Measurements from ENCODE around the gene FIGNL1.

The FIGNL1 gene

DNA sequence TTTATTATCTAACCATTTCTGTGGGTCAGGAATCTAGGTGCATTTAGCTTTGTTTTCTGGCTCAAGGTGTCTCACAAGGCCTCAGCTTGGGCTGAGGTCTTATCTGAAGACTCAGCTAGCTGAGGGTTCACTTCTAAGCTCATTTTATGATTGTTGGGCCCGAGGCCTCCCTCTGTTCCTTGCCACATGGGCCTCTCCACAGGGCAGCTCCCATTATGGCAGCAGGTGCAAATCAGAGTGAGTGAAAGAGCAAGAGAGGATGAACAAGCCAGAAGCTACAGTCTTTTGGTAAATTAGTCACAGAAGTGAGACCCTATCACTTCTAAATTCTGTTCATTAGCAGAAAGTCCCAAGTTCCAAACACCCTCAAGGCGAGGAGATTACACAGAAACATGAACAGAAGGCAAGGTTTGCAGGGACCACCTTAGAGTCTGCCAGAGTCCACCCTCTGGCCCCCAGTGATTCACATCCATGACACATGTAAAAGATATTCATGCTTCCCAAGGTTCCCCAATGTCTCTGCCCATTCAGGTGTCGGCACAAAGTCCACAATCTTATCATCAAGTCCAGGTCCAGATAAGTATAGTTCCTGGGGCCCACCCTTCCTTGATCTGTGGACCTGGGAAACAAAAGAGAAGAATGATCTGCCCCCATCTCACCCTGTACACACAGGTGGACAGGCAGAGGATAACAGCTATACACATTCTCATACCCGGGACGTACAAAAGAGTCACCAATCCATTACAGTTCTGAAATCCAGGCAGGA lies 23.7 kb downstream of the FIGNL1 start:
- no peak for DNase-seq

DNA sequence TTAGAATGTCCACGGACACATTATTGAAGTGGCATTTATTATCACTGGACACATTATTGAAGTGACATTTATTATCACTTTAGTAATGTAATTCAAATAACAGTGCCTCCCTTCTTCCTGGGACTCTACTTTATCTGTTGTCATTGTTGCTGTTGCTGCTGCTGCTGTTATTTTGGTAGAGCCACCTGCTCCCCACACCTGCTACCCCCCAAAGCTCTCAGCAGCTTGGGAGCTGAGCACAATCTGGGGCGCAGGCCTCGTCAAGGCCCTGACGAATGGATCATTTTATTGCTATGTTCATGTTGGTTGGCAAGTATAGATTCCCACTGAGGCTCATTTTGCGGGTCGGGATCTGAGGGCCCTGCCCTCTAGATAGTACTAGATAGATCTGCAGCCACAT lies 24.8 kb downstream of the FIGNL1 start:
- no peak for DNase-seq

- DNase-seq: no peak
These were observed 26.3 kb downstream of the FIGNL1 start for GRCh38 chr7:50423860-50424259.

DNA sequence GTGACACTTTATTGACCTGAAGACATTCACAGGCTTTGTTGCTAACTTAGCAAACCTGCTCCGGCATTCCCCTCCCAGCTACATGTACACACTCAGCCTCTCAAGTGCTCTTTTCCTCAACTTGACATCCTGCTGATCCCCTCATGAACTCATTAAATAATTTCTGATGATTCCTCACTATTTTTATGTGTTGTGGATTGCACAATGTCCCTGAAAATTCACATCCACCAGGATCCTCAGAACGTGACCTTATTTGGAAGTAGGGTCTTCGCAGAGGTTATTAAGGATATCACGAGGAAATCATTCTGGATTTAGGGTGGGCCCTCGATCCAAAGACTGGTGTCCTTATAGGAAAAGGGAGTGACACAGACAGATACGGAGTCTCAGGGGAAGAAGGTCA lies 27.3 kb downstream of the FIGNL1 start:
- DNase-seq: no peak

GRCh38 chr7:50421043-50421442 lies 29.1 kb downstream of the FIGNL1 start:
- no peak for DNase-seq

- no peak for DNase-seq
These were observed 31.4 kb downstream of the FIGNL1 start for GRCh38 chr7:50418526-50419290.

GRCh38 chr7:50418086-50418515 lies 32.0 kb downstream of the FIGNL1 start:
- DNase-seq: peak; percentile 77

DNA sequence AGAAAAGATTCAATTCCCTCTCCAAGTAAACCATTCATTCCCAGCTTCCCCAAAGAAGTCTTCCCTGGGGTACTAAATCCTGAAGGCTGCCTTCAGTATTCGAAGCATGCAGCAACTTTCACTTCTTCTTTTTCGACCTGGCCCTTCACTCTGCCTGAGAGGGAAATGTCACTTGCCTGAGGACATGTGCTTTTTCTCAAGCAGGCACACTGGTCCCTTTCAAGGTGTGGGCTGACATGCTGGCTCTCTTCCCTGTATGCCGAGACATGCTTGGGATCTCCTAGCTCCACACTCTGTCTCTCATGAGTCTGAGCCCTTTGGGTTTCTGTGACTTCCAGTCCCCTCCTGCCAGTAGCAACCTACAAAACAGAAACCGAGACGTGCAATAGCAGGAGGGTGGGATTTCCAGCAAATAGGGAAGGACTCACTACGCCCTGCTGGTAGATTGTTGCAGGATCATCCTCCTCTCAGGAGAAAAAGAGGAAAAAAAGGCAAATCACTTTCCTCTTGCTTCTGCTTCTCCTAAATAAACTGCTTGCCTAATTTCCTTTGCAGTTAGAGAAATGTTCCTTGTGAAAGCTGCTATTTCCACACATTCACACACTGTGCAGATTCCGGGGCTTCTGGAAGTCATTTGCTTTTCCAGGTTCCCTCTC lies 33.5 kb downstream of the FIGNL1 start:
- no peak for DNase-seq

- no peak for DNase-seq
These were observed 34.2 kb downstream of the FIGNL1 start for GRCh38 chr7:50415844-50416364.

DNA sequence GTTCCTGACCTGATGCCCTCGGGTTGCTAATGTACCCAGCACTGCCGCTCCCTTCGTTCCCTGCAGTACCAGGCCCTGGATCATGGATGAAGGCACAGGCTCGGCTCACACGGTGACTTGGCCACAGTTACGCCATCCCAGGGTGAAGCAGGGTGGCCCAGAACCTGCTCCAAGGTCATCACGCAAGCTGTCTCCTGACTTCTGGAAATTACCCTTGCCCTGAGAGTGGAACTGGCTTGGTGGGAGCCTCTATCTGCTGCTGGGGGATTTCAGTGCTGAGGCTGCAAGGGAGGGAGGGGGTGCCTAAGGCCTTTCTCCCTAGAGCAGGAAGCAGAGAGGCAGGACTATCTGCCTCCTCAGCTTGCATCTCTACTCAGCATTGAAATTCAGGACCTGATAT lies 36.6 kb downstream of the FIGNL1 start:
- DNase-seq: no peak

- DNase-seq: no peak
These were observed 37.2 kb downstream of the FIGNL1 start for GRCh38 chr7:50412973-50413372.

DNA sequence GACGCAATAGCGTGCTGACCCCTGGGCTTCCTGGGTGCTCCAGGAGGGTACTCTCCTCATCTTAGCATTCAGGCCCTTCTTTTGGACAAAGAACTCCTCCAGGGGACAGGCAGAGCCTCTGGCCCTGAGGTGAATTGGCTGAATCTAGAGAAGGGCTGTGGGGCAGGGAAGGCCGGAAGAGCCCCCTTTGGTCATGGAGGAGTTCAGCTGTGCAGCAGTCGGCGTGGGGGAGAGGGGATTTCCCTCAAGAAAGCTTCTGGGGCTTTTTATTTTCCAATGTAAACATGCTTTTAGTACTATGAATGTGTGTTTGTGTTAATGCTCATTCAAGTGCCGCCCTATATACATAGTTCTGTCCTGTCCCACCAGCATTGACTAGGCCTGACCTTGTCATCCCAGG lies 38.8 kb downstream of the FIGNL1 start:
- DNase-seq: no peak

DNA sequence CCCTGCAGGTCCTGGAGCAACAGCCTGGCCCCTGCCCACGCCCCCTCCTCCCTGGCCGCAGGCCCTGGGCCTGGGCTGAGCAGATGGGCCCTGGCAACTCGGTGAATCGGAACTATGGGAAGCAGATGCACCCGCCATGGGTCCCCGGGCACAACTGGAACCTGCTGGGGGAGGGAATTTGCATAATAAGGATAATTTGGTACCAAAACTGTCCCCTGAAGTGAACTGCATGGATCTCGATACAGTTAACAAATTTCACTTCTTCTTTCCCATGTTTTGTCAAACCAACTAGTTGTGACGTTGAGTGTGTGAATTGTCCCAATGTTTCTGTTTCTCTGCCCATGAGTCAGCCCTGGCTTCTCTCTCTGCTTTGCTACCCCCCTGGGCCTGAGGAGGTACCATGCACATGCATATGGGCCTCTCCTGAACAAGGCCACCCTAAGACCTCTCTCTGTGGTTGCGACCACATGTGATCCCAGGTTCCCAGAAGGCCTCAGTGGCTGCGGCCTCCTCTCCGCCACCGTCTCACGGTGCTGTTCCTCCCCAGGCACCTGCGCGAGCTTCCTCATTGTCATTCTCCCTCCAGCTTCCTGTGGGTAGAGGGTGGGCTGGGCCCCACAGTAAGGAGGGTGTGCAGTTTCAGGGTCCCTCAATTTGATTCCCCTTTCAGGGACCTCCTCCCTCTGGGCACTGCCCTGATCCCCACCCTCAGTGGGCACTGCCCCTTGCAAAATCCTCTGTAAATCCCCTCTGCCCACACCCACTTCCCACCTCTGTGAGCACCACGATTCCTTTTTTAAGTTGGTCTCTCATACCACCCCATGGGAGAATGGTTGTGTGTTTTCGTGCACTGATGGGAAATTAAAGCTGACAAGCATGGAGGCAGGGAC lies 40.0 kb downstream of the FIGNL1 start:
- no peak for DNase-seq

- no peak for DNase-seq
These were observed 43.2 kb downstream of the FIGNL1 start for GRCh38 chr7:50406935-50407334.

- no peak for DNase-seq
These were observed 44.9 kb downstream of the FIGNL1 start for GRCh38 chr7:50405221-50405620.

DNA sequence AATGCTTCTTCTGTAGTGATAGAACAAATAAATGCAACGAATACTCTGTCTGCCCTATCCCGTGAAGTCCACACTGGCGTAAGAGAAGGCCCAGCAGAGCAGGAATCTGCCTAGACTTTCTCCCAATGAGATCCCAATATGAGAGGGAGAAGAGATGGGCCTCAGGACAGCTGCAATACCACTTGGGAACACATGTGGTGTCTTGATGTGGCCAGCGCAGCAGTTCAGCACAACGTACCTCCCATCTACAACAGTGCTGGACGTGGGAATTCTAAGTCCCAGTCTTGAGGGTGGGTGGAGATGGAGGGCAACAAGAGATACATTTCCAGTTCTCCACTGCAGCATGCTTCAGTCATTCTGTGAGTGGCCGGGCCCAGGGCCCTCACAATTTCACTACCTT lies 45.8 kb downstream of the FIGNL1 start:
- DNase-seq: no peak

DNA sequence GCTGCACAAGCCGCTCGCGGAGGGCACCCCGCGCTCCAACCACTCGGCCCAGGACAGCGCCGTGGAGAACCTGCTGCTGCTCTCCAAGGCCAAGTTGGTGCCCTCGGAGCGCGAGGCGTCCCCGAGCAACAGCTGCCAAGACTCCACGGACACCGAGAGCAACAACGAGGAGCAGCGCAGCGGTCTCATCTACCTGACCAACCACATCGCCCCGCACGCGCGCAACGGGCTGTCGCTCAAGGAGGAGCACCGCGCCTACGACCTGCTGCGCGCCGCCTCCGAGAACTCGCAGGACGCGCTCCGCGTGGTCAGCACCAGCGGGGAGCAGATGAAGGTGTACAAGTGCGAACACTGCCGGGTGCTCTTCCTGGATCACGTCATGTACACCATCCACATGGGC lies 50.0 kb downstream of the FIGNL1 start:
- peak; percentile 71 for DNase-seq

- no peak for DNase-seq
These were observed 50.5 kb downstream of the FIGNL1 start for GRCh38 chr7:50399635-50400034.

DNA sequence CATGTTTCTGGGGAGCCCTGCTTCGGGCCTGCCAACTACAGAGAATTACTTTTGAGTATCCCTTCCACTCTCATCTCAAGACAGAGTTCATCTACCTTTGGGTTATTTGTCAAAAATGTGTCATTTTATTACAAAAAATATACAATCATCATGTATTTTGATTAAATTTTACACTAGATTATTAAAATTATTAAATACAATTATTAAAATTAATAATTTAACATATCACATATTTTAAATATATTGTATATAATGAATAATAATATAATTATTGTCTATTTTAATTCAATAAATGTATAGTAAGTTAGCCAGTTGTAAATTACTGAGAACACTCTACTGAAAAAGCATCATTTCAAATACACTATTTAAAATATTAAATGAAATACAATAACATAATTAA lies 50.9 kb downstream of the FIGNL1 start:
- no peak for DNase-seq

- DNase-seq: no peak
These were observed 52.2 kb downstream of the FIGNL1 start for GRCh38 chr7:50397971-50398324.

- no peak for DNase-seq
These were observed 52.7 kb downstream of the FIGNL1 start for GRCh38 chr7:50397320-50397970.

- no peak for DNase-seq
These were observed 53.3 kb downstream of the FIGNL1 start for GRCh38 chr7:50396856-50397255.

All from retina (tissue), 1 donor.